Hematopoietic multipotent progenitor cell treated with erythropoietin and hydrocortisone succinate and interleukin-3 and kit ligand, for 17 days (in vitro differentiated cells): ENCODE data around the gene CASQ2.
"Not testable (repeated sequence)": the region's sequence is repeated elsewhere in the genome, so short reads cannot be mapped to it uniquely, and the experiment has no call there.

Source experiments
- DNase-seq: peaks from one replicate; pipeline ENCODE4 v3.0.0-alpha.2; 2015; ENCODE audit warnings: low spot score

CASQ2 gene

DNA sequence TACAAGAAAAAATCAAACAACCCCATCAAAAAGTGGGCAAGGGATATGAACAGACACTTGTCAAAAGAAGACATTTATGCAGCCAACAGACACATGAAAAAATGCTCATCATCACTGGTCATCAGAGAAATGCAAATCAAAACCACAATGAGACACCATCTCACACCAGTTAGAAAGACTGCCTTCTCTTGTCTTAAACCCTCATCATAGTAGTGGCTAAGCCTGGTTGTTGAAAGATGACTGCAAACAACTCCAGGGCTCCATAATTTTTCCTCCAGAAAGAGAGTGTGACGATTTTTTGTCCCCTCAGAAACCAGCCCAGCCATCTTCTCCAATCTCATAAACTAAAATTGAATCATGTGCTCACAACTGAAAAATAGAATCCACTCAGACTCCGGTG is 12.1 kb upstream of the CASQ2 start:
- not testable (repeated sequence) for DNase-seq

GRCh38 chr1:115779075-115779474 is 10.6 kb upstream of the CASQ2 start:
- DNase-seq: not testable (repeated sequence)

- peak; percentile 14 for DNase-seq
Measured at GRCh38 chr1:115771847-115772457, 3.4 kb upstream of the CASQ2 start.

DNA sequence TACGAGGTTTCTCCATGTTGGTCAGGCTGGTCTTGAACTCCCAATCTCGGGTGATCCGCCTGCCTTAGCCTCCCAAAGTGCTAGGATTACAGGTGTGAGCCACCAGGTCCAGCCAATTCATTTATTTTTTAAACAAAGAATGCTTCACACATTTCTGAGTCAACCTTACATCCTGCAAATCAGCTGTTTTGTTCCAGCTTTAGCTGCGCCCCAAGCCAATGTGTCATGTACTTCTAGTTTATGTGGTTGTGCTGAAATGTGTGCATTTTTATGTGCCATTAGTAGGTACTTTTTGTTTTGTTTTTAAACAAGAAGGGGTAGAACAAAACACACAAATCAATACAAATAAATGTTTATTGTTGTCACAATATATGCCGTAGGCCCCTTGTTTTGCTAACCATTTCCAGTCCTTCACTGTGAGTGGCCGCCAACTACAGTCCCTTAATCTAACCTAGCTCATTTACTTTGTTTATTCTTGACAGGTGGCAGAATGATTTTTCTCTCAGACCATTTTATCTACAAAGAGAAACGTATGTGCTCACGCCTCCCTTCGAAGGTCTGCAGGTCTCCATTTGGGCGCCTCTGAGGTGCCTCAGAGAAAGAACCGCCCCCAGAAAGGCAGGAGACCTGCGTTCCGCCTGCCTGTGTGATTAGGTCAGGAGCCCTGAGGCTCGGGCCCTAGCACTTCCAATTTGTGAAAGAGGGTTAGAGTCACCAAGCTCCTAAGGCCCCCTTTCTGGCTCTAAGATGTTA is 2.8 kb upstream of the CASQ2 start:
- no peak for DNase-seq

DNA sequence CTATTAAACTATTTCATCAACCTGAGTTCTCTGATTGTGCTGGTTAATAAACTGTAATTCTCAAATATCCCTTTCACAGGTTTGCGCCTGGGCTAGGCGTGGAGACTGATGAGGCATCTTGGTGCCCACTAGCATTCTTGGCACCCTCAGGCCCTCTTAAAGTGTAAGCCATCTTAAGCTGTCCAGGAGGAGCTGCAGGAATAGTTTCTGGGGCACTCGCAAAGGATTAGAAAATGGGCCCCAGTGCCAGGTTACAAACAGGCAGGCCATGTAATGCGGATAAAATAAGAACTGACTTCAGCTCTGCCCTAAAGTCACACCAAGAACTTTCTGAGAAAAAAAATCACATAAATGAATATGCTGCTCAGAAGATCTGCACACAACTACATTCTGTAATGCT is 1.1 kb downstream of the CASQ2 start:
- DNase-seq: no peak

DNA sequence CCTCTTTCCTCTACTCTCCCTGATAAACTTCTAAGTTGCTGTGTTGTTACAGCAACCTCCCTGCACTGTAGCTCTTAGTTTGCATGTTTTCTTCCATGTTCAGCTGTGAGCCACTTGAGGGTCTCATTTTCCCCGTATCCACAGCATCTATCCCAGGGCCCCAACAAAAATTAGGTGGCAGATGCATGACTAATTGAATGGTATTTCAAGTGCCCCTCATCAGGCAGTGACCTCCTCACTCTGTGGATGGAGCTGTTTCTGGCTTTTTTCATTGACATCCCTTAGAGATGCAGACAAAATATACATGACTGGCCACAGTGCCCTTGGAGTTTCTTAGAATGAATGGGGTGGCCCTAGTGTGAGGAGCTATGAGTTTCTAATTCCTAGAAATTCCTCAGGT is 3.4 kb downstream of the CASQ2 start:
- DNase-seq: no peak

GRCh38 chr1:115764541-115764940 is 4.0 kb downstream of the CASQ2 start:
- DNase-seq: no peak

GRCh38 chr1:115762779-115763178 is 5.7 kb downstream of the CASQ2 start:
- no peak for DNase-seq

DNA sequence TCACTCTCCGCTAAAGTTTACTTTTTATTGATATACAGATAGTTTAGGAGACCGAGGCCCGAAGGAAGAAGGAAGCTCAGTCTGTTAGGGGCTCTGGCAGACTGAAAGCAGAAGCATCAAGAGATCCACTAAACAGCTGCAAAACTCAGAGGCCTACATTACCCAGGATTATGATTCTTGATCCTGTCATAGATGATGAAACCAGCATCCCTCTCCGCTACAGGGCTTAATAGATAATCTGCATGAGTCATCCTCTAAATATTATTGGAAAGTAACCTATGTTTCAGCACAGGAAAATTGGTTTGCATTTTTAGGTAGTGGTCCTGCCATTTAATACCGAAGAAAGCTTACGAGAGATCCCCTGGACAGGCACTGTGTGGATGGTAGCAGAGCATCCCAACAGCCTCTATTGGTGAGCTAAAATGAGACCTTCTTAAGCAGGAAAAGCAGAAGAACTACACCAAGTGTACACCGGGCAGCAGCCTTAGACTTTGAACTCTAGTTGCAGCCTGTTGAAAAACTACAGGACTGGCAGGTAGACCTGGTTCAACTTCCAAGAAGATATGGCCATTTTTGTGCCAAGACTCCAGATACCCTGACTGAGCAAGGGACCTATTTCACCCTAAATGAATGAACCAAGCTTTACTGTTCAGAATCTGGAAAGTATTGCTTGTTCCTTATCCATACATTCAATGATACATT is 6.8 kb downstream of the CASQ2 start:
- no peak for DNase-seq

- DNase-seq: no peak
Measured at GRCh38 chr1:115757856-115758255, 10.7 kb downstream of the CASQ2 start.

GRCh38 chr1:115757326-115757725 is 11.2 kb downstream of the CASQ2 start:
- no peak for DNase-seq

- DNase-seq: no peak
Measured at GRCh38 chr1:115755456-115756370, 12.8 kb downstream of the CASQ2 start.

DNA sequence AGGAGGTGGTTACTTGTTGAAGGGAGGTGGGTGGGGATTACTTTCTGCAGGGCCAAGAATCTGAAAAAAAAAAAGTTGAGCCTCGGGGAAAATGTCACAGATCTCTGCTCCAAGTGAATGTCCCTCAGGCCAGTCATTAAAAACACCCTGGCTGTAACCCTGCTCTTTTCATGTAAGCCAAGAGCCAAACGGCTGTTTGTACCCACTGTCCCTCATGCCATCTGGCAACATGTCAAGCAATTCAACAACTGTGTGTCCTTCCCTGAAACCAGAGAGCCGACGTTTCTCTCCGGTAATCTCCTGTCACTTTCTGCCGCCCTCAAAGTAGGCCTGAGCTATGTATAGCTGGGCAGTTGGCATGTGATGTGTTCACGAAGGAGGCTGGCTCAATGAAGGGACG is 14.7 kb downstream of the CASQ2 start:
- no peak for DNase-seq

- DNase-seq: no peak
Measured at GRCh38 chr1:115753361-115753760, 15.2 kb downstream of the CASQ2 start.

GRCh38 chr1:115748401-115749150 is 19.9 kb downstream of the CASQ2 start:
- DNase-seq: no peak

DNA sequence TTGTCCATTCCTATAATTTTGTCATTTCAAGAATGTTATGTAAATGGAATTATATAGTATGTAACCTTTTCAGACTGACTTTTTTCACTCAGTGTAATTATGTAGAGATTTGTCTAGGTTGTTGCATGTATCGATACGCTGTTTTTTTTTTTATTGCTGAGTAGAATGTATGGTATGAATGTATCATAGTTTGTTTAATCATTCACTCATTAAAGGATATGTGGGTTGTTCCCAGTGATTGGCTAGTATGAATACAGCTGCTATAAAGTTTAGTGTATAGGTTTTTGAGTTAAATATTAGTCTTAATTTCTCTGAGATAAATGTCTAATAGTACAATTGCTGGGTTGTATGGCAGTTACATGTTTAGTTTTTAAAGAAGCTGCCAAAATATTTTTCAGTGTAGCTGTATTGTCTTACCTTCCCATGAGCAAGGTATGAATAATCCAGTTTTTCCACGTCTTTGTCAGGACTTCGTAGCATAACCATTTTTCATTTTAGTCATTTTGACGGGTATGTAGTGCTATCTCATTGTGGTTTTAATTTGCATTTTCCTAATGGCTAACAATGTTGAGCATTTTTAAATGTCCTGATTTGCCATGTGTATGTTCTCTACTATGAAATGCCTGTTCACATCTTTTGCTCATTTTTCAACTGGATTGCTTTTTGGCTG is 22.4 kb downstream of the CASQ2 start:
- no peak for DNase-seq

DNA sequence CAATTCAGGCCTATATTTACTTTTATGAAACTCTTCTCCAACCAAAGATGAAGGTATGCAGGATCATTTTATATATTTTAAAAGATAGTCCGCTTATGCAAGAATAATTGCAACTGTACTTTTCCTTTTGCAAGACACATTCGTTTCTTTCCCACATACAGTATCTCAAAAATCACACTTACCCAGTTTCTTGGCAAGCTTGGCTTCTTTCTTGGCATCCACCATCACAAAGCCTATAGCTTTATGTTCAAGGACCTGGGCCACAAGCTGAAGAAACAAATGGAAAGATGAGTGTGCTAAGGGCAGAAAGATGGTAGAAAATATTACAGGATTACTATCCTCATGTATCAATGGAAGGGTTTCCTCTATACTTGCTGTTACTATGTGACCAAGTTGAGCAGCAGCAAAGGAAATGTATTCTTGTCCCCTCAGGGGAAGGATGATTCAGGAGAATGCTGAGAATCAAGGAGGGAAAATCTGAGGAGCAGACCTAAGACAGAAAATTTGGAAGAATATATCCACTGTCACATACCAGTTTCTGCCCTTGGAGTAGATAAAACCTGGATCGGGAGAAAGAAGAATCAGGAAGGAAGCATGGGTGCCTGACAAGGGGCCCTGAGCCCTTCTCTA is 23.8 kb downstream of the CASQ2 start:
- no peak for DNase-seq

- DNase-seq: no peak
Measured at GRCh38 chr1:115740811-115741210, 27.7 kb downstream of the CASQ2 start.

DNA sequence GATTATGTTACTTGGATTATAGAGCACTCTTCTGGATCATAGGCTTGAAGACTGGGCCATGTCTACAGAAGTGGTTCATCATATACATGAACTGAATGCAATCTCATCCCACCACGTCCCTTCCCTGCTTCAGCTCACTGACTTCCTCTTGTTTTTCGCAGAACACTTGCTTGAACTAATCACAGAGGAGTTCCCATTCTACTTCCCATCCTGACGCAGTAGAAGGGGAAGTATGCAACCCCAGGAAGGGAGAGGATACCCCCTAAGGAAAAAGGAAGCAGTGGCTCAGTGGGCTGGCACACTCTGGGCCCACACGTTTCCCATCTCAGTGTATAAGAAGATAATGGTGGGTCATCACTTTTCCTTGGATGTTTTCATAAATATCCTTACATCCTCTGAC is 36.2 kb downstream of the CASQ2 start:
- no peak for DNase-seq

GRCh38 chr1:115729756-115730155 is 38.8 kb downstream of the CASQ2 start:
- no peak for DNase-seq
